H1 (cell line): ENCODE results near the gene ANXA5. TPM values are rescaled to one million over a fixed set of nuclear protein-coding genes. Genes with fewer than 3 reads are reported as not detected.

Source experiments
- CTCF ChIA-PET: fragments of 300-600 bp; sonication (Branson Sonifier 250); formaldehyde crosslinking; loops from one replicate; lab custom pipeline; 2021; ENCODE audit not compliant: partially characterized antibody; lab: Charles Lee
- POLR2A ChIA-PET: fragments of 300-600 bp; sonication (Branson Sonifier 250); formaldehyde crosslinking; loops from one replicate; lab custom pipeline; 2021; ENCODE audit warnings: inconsistent platforms; ENCODE audit not compliant: partially characterized antibody; lab: Charles Lee
- DNase-seq, 2 experiments: peaks; one replicate each; pipeline versions ENCODE4 v3.0.0 to v3.0.0-alpha.2; 2010 to 2022; ENCODE audit warnings: low spot score in 2 of 2, low read depth in 1 of 2, mixed read lengths in 1 of 2
- FAIRE-seq: peaks from 2 replicates; lab custom pipeline; 2011; peaks lifted over from hg19 to GRCh38; lab: Jason Lieb, UNC
- H2AFZ ChIP-seq: 2 replicates; pipeline ENCODE4 v1.8.1; 2012; ENCODE audit warnings: low read length, inconsistent platforms
- H2AK5ac ChIP-seq: 2 replicates; pipeline ENCODE4 v1.6.1; 2013; ENCODE audit warnings: low read depth, low read length
- H2BK120ac ChIP-seq: replicated peaks from 2 replicates; pipeline ENCODE3; 2013; ENCODE audit warnings: low read depth, low read length, inconsistent platforms
- H2BK12ac ChIP-seq: 2 replicates; pipeline ENCODE4 v1.6.1; 2013; ENCODE audit warnings: low read depth, low read length
- H2BK15ac ChIP-seq: 2 replicates; pipeline ENCODE4 v1.6.1; 2013; ENCODE audit warnings: low read length
- H2BK20ac ChIP-seq: 2 replicates; pipeline ENCODE4 v1.6.1; 2013; ENCODE audit warnings: low read length
- H2BK5ac ChIP-seq: 2 replicates; pipeline ENCODE4 v1.6.1; 2013; ENCODE audit warnings: low read depth, low read length
- H3K14ac ChIP-seq: 2 replicates; pipeline ENCODE4 v1.6.1; 2013; ENCODE audit warnings: inconsistent platforms; ENCODE audit not compliant: insufficient read length
- H3K18ac ChIP-seq: 2 replicates; pipeline ENCODE4 v1.6.1; 2013; ENCODE audit warnings: low read length; ENCODE audit errors: extremely low read depth
- H3K23ac ChIP-seq: 2 replicates; pipeline ENCODE4 v1.6.1; 2013; ENCODE audit warnings: inconsistent platforms; ENCODE audit not compliant: insufficient read length
- H3K23me2 ChIP-seq: 2 replicates; pipeline ENCODE4 v1.6.1; 2013; ENCODE audit warnings: low read depth, low read length
- H3K27ac ChIP-seq: 2 replicates; pipeline ENCODE4 v1.6.1; 2011; ENCODE audit warnings: low read depth, low read length, inconsistent platforms
- H3K27me3 ChIP-seq, 4 experiments: replicated peaks in 1 of 4; 1 replicate in 1 of 4; 2 replicates in 3 of 4; pipeline versions ENCODE4 v1.6.1 to v1.8.1; 2011 to 2013; ENCODE audit warnings: low read length in 3 of 4, mild to moderate bottlenecking in 3 of 4, inconsistent platforms in 2 of 4, mixed read lengths in 2 of 4, moderate library complexity in 1 of 4; ENCODE audit not compliant: control insufficient read depth in 3 of 4, insufficient read depth in 3 of 4; ENCODE audit errors: extremely low read depth in 1 of 4
- H3K36me3 ChIP-seq, 4 experiments: 2 replicates each; pipeline versions ENCODE4 v1.6.1 to v1.8.1; 2011 to 2013; ENCODE audit warnings: mild to moderate bottlenecking in 4 of 4, low read length in 3 of 4, moderate library complexity in 2 of 4, control low read depth in 1 of 4, inconsistent platforms in 1 of 4; ENCODE audit not compliant: insufficient read depth in 4 of 4, control insufficient read depth in 2 of 4
- H3K4ac ChIP-seq: replicated peaks from 2 replicates; pipeline ENCODE3; 2013; ENCODE audit warnings: low read length, low read depth, mixed read lengths, inconsistent platforms; ENCODE audit not compliant: insufficient read length
- H3K4me1 ChIP-seq, 4 experiments: replicated peaks in 1 of 4; 1 replicate in 1 of 4; 2 replicates in 3 of 4; pipeline versions ENCODE4 v1.6.1 to v1.8.1; 2011 to 2013; ENCODE audit warnings: low read length in 3 of 4, inconsistent platforms in 2 of 4, mixed read lengths in 1 of 4; ENCODE audit not compliant: insufficient read depth in 4 of 4, control insufficient read depth in 3 of 4
- H3K4me2 ChIP-seq, 2 experiments: 2 replicates each; pipeline versions ENCODE4 v1.6.1 to v1.8.1; 2011 to 2013; ENCODE audit warnings: low read depth in 2 of 2, low read length in 2 of 2, control low read depth in 1 of 2, inconsistent platforms in 1 of 2, mild to moderate bottlenecking in 1 of 2; ENCODE audit not compliant: insufficient read depth in 1 of 2
- H3K4me3 ChIP-seq, 4 experiments: fragments of 200-600, 300-600 bp in 1 of 4; sonication (generic), shearing (Covaris generic), sonication (Bioruptor Twin) in 1 of 4; 2 replicates each; pipeline versions ENCODE4 v1.5.1 to v1.8.1; 2011 to 2016; ENCODE audit warnings: low read length in 4 of 4, low read depth in 3 of 4, control low read depth in 2 of 4, inconsistent platforms in 2 of 4, mild to moderate bottlenecking in 2 of 4, mixed read lengths in 1 of 4, moderate library complexity in 1 of 4; ENCODE audit not compliant: insufficient read depth in 2 of 4; ENCODE audit errors: extremely low read depth in 1 of 4
- H3K56ac ChIP-seq: replicated peaks from 2 replicates; pipeline ENCODE3; 2013; ENCODE audit warnings: low read depth, mild to moderate bottlenecking, mixed read lengths, low read length, inconsistent platforms; ENCODE audit not compliant: insufficient read length
- H3K79me1 ChIP-seq: 2 replicates; pipeline ENCODE4 v1.6.1; 2013; ENCODE audit warnings: low read depth, low read length, control low read depth
- H3K79me2 ChIP-seq, 2 experiments: 2 replicates each; pipeline versions ENCODE4 v1.6.1 to v1.8.1; 2012 to 2013; ENCODE audit warnings: low read length in 2 of 2, mild to moderate bottlenecking in 2 of 2, inconsistent platforms in 1 of 2; ENCODE audit not compliant: insufficient read depth in 2 of 2, control insufficient read depth in 1 of 2
- H3K9ac ChIP-seq, 4 experiments: replicated peaks in 1 of 4; 1 replicate in 1 of 4; 2 replicates in 3 of 4; pipeline versions ENCODE4 v1.6.1 to v1.8.1; 2011 to 2013; ENCODE audit warnings: low read depth in 3 of 4, low read length in 3 of 4, control low read depth in 2 of 4, mild to moderate bottlenecking in 2 of 4, moderate library complexity in 2 of 4, inconsistent platforms in 1 of 4; ENCODE audit errors: extremely low read depth in 1 of 4
- H3K9me3 ChIP-seq, 2 experiments: 2 replicates each; pipeline versions ENCODE4 v1.6.1 to v1.8.1; 2012 to 2013; ENCODE audit warnings: mild to moderate bottlenecking in 2 of 2, moderate library complexity in 2 of 2, control low read depth in 1 of 2, inconsistent platforms in 1 of 2, low read depth in 1 of 2, low read length in 1 of 2, mixed read lengths in 1 of 2; ENCODE audit not compliant: insufficient read depth in 2 of 2
- H4K20me1 ChIP-seq, 2 experiments: replicated peaks in 1 of 2; 2 replicates each; pipeline versions ENCODE3 to v1.8.1; 2011 to 2013; ENCODE audit warnings: inconsistent platforms in 2 of 2, low read length in 2 of 2, mild to moderate bottlenecking in 1 of 2; ENCODE audit not compliant: insufficient read depth in 2 of 2, control insufficient read depth in 1 of 2
- H4K5ac ChIP-seq: 2 replicates; pipeline ENCODE4 v1.6.1; 2013; ENCODE audit warnings: low read length, low read depth, mixed read lengths, inconsistent platforms; ENCODE audit not compliant: insufficient read length
- H4K8ac ChIP-seq: 2 replicates; pipeline ENCODE4 v1.8.0; 2013; ENCODE audit warnings: mild to moderate bottlenecking, moderate library complexity, low read length, inconsistent platforms; ENCODE audit not compliant: insufficient read depth; ENCODE audit errors: extremely low read depth
- H4K91ac ChIP-seq: replicated peaks from 2 replicates; pipeline ENCODE3; 2013; ENCODE audit warnings: low read length, mixed read lengths, inconsistent platforms; ENCODE audit not compliant: insufficient read length
- ASH2L ChIP-seq: fragments of 200-600, 300-600 bp; sonication (generic); IDR thresholded peaks from one replicate; pipeline ENCODE4 v1.7.1; 2017; ENCODE audit warnings: low read length
- CBX5 ChIP-seq: fragments of 300-800, 300-1000 bp; sonication (generic); IDR thresholded peaks from 2 replicates; pipeline ENCODE4 v1.7.1; 2016; ENCODE audit warnings: antibody characterized with exemption, low read length, low read depth
- POU5F1 ChIP-seq: IDR thresholded peaks from 2 replicates; pipeline ENCODE4 v1.6.1; 2011; ENCODE audit warnings: low read depth, mild to moderate bottlenecking, low read length, moderate library complexity
- TEAD4 ChIP-seq: IDR thresholded peaks from 2 replicates; pipeline ENCODE4 v1.6.1; 2012; ENCODE audit warnings: low read depth, low read length, inconsistent platforms, mixed read lengths
- WGBS, 2 experiments: shearing (Covaris generic) in 1 of 2; methylation state at CpG; one replicate each; pipeline versions ENCODE4 v1.1.6 to v1.1.7; 2013 to 2015; ENCODE audit warnings: low lambda C conversion rate in 2 of 2, mixed read lengths in 2 of 2, inconsistent platforms in 1 of 2, low coverage in 1 of 2, missing lambda C conversion rate in 1 of 2; ENCODE audit not compliant: insufficient replicate concordance in 2 of 2, insufficient coverage in 1 of 2, insufficient read length in 1 of 2; ENCODE audit errors: extremely low coverage in 1 of 2, missing lambda C conversion rate in 1 of 2; 5-methylcytosine and 5-hydroxymethylcytosine counted together
- polyA plus RNA-seq, 7 experiments: library from polyadenylated mRNA; depleted of rRNA in 3 of 7; stranded (reverse) in 5 of 7; unstranded in 2 of 7; fragments of >200 nt in 5 of 7; fragments of 200-250 nt in 2 of 7; gene quantifications; 1 replicate in 5 of 7; 2 replicates in 1 of 7; 4 replicates in 1 of 7; pipeline versions ENCODE4 v1.2.1 to v1.2.3, GENCODE V29; 2011 to 2013; ENCODE audit warnings: missing spikeins in 2 of 7, mixed read lengths in 2 of 7
- total RNA-seq: library from RNA; stranded (reverse); fragmentation: NEBNext Ultra II Directional; extraction: Animal tissue kit (Norgen Biotek cat#: 25700); gene quantifications from 2 replicates; pipeline ENCODE4 v1.2.1, GENCODE V29; 2021

Gene ANXA5
- total and polyA plus RNA-seq, 2 of the 8 experiments (the other 6 are each of a cell fraction or from before 2014, with no cell fraction given), result 213 to 221 TPM

GRCh38 chr4:121648516-121648915 is 48.3 kb downstream of the ANXA5 start:
- no peaks in the 10 kb centered on the region for H4K20me1 ChIP-seq
- POLR2A ChIA-PET, result no interaction called here

More at GRCh38 chr4:121648516-121648915, 48.3 kb downstream of the ANXA5 start:
- H3K18ac ChIP-seq, result no peak overlapping the region
- no peaks in the 10 kb centered on the region for H3K79me1 ChIP-seq
- H2BK5ac ChIP-seq, result no peak overlapping the region
- no peak overlapping the region for H4K8ac ChIP-seq
- H3K36me3 ChIP-seq, result no peaks in the 10 kb centered on the region
- H2BK15ac ChIP-seq, result no peak overlapping the region
- H2BK120ac ChIP-seq, result no peak overlapping the region
- TF ChIP-seq POU5F1 (no peak), TEAD4 (peak; percentile 83), ASH2L (no peak), CBX5 (no peak)
- CTCF ChIA-PET, result interaction anchor here (0.9 to 1.4 kb wide), 3 partner anchors 9 to 163 kb away, joined by 3 to 4 read pairs (median 3); no protein-coding TSS in a partner anchor
- 24% methylated on average over 3 of the region's 3 CpGs; no CpG with 5 or more reads in 1 of the 2 experiments for WGBS, 2 experiments
- no peak overlapping the region for H3K9ac ChIP-seq
- no peaks in the 10 kb centered on the region for H3K4me1 ChIP-seq
- no peak for DNase-seq
- H3K4me2 ChIP-seq, result no peak overlapping the region
- H2BK12ac ChIP-seq, result no peak overlapping the region
- H2AK5ac ChIP-seq, result no peak overlapping the region
- H4K5ac ChIP-seq, result no peak overlapping the region
- no peak for FAIRE-seq
- H3K56ac ChIP-seq, result no peak overlapping the region
- H3K27me3 ChIP-seq, result no peaks in the 10 kb centered on the region
- H3K9me3 ChIP-seq, result no peaks in the 10 kb centered on the region
- H3K27ac ChIP-seq, result no peak overlapping the region
- H3K4ac ChIP-seq, result no peak overlapping the region
- no peak overlapping the region for H2BK20ac ChIP-seq
- H3K14ac ChIP-seq, result no peak overlapping the region
- H3K23ac ChIP-seq, result no peak overlapping the region
- H2AFZ ChIP-seq, result no peak overlapping the region
- no peak overlapping the region for H3K4me3 ChIP-seq
- no peak overlapping the region for H4K91ac ChIP-seq
- H3K23me2 ChIP-seq, result no peaks in the 10 kb centered on the region
- H3K79me2 ChIP-seq, result no peaks in the 10 kb centered on the region
